Osteoblast (primary cell): ENCODE results near the gene WFDC13. TPM values are rescaled to one million over a fixed set of nuclear protein-coding genes. Genes with fewer than 3 reads are reported as not detected.

Source experiments
- DNase-seq: peaks from one replicate; pipeline ENCODE4 v3.0.0; 2011; ENCODE audit warnings: low spot score, mixed read lengths; ENCODE audit not compliant: insufficient read length; ENCODE audit errors: missing footprints
- H2AFZ ChIP-seq: 2 replicates; pipeline ENCODE4 v1.6.0; 2011; ENCODE audit warnings: mild to moderate bottlenecking, low read length
- H3K27ac ChIP-seq: 2 replicates; pipeline ENCODE4 v1.5.1; 2011; ENCODE audit warnings: mild to moderate bottlenecking, low read depth, low read length, moderate library complexity
- H3K27me3 ChIP-seq: 2 replicates; pipeline ENCODE4 v1.6.0; 2012; ENCODE audit warnings: mild to moderate bottlenecking, control low read depth, inconsistent platforms, low read length, moderate library complexity; ENCODE audit not compliant: insufficient read depth
- H3K36me3 ChIP-seq: 2 replicates; pipeline ENCODE4 v1.5.1; 2011; ENCODE audit warnings: mild to moderate bottlenecking, low read length, control low read depth, moderate library complexity; ENCODE audit not compliant: insufficient read depth
- H3K4me1 ChIP-seq: 2 replicates; pipeline ENCODE4 v1.5.1; 2011; ENCODE audit warnings: mild to moderate bottlenecking, low read length, control low read depth, moderate library complexity; ENCODE audit not compliant: insufficient read depth
- H3K4me2 ChIP-seq: 2 replicates; pipeline ENCODE4 v1.6.0; 2011; ENCODE audit warnings: mild to moderate bottlenecking, low read length; ENCODE audit not compliant: insufficient read depth
- H3K4me3 ChIP-seq: fragments of 200-600 bp; sonication (generic); 3 replicates; pipeline ENCODE4 v1.5.1; 2012; ENCODE audit warnings: mild to moderate bottlenecking, low read length, inconsistent platforms; ENCODE audit not compliant: insufficient read depth
- H3K79me2 ChIP-seq: 2 replicates; pipeline ENCODE4 v1.6.0; 2012; ENCODE audit warnings: mild to moderate bottlenecking, low read length, control low read depth, inconsistent platforms; ENCODE audit not compliant: insufficient read depth
- H3K9me3 ChIP-seq: 2 replicates; pipeline ENCODE4 v1.5.1; 2011; ENCODE audit warnings: low read depth, low read length, control low read depth
- H4K20me1 ChIP-seq: 2 replicates; pipeline ENCODE4 v1.6.0; 2012; ENCODE audit warnings: mild to moderate bottlenecking, low read length, control low read depth; ENCODE audit not compliant: insufficient read depth
- CTCF ChIP-seq: IDR thresholded peaks from 2 replicates; pipeline ENCODE4 v1.5.1; 2011; ENCODE audit warnings: mild to moderate bottlenecking, low read depth, low read length, moderate library complexity; ENCODE audit errors: extremely low read depth
- total RNA-seq: library from RNA; depleted of rRNA; stranded (reverse); fragments of >200 nt; gene quantifications from 2 replicates; pipeline ENCODE4 v1.2.3, GENCODE V29; 2012

Gene WFDC13
- total RNA-seq, 1 donor, result not detected

- Histone ChIP-seq H4K20me1 (no peaks in the 10 kb centered on the region), H2AFZ (no peak overlapping the region), H3K9me3 (no peaks in the 10 kb centered on the region), H3K4me2 (no peak overlapping the region), H3K27me3 (peaks cover under 1% of the 10 kb centered on the region), H3K79me2 (no peaks in the 10 kb centered on the region), H3K4me3 (no peak overlapping the region), H3K36me3 (no peaks in the 10 kb centered on the region), H3K27ac (no peak overlapping the region), H3K4me1 (no peaks in the 10 kb centered on the region)
- DNase-seq, result no peak
- no peak for TF ChIP-seq CTCF
Measured at GRCh38 chr20:45742596-45742995, 40.8 kb downstream of the WFDC13 start.

DNA sequence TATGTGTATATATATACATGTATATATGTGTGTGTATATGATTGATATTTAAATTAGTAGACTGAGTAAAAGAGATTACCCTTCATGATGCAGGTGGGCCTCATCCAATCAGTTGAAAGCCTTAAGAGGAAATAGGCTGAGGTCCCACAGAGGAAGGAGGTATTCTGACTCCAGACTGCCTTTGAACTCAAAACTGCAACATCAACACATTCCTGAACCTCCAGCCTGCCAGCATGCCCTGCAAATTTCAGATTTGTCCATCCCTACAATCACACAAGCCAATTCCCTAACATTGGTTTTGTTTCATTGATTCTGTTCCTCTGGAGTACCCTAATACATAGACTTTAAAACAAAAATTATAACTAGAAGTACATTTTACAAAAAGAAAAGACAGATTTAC is 43.2 kb downstream of the WFDC13 start:
- peaks cover 9% of the 10 kb centered on the region for H3K27me3 ChIP-seq
- H3K9me3 ChIP-seq, result no peaks in the 10 kb centered on the region
- H3K27ac ChIP-seq, result no peak overlapping the region
- H3K4me3 ChIP-seq, result no peak overlapping the region
- H3K79me2 ChIP-seq, result no peaks in the 10 kb centered on the region
- no peak for DNase-seq
- no peaks in the 10 kb centered on the region for H3K4me1 ChIP-seq
- no peak overlapping the region for H3K4me2 ChIP-seq
- H2AFZ ChIP-seq, result no peak overlapping the region
- no peaks in the 10 kb centered on the region for H3K36me3 ChIP-seq
- no peaks in the 10 kb centered on the region for H4K20me1 ChIP-seq
- TF ChIP-seq CTCF, result no peak

DNA sequence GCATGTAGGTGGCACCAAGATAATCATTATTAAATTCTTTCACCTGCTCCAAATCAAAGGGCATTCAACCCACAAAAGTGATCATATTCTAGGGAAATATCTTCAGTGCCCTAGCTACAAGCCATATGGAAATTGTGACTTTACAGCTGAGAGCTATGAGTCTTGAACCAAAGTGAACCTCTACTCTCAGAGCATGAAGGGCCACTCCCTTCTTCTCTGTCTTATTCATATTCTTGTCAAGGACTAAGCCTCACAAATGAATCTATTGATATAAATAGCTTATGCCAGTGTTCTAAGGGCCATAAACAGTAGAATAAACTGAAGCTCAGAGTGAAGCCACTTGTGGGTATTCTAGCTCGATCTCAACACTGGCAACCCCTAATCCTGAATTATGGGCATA is 49.9 kb downstream of the WFDC13 start:
- Histone ChIP-seq H3K36me3 (no peaks in the 10 kb centered on the region), H3K9me3 (no peaks in the 10 kb centered on the region), H3K4me1 (no peaks in the 10 kb centered on the region), H3K4me2 (no peak overlapping the region), H2AFZ (no peak overlapping the region), H3K4me3 (no peak overlapping the region), H4K20me1 (no peaks in the 10 kb centered on the region), H3K27ac (no peak overlapping the region), H3K27me3 (peaks cover 11% of the 10 kb centered on the region), H3K79me2 (no peaks in the 10 kb centered on the region)
- DNase-seq, result no peak
- TF ChIP-seq CTCF, result no peak

GRCh38 chr20:45752746-45753145 is 50.9 kb downstream of the WFDC13 start:
- no peaks in the 10 kb centered on the region for H3K36me3 ChIP-seq
- no peak overlapping the region for H3K4me2 ChIP-seq
- no peak overlapping the region for H2AFZ ChIP-seq
- H3K27ac ChIP-seq, result no peak overlapping the region
- no peak for TF ChIP-seq CTCF
- no peaks in the 10 kb centered on the region for H3K79me2 ChIP-seq
- no peaks in the 10 kb centered on the region for H3K9me3 ChIP-seq
- H3K4me3 ChIP-seq, result no peak overlapping the region
- peak; percentile 81 for DNase-seq
- peaks cover 9% of the 10 kb centered on the region for H3K27me3 ChIP-seq
- no peaks in the 10 kb centered on the region for H4K20me1 ChIP-seq
- no peaks in the 10 kb centered on the region for H3K4me1 ChIP-seq
